Measurements from ENCODE around the gene ST3GAL3. TPM values are rescaled to one million over a fixed set of nuclear protein-coding genes. Genes with fewer than 3 reads are reported as not detected.

ST3GAL3 gene
- total and polyA plus RNA-seq, 2 experiments from 2014 or later = 4.5 to 7.0 TPM

DNA sequence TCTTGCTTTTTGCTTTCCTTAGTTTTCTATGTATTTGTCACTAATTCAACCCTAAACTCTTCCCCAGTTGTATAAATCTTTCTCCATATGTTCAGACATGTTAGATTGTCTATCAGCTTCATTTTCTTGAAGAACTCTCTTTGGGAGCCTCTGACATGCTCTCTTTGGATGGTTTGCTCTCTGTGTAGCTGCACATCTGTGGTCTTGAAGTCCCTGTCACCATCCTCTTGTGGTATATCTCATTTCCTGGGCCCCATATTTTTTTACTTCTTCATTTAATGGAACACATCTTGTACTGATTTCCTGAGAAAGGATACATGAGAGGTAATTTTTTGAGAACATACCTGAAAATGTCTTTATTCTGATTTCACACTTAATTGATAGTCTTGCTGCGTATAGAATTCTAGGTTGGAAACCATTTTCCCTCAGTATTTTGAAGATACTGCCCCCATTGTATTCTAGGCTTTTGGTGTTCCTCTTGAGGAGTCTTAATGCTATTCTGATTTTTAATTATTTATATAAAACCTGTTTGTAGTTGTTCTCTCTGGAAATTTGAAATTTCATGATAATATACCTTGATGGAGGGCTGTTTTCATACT is 72.6 kb downstream of the ST3GAL3 start (continued):
- TF ChIP-seq, protein P1, sequence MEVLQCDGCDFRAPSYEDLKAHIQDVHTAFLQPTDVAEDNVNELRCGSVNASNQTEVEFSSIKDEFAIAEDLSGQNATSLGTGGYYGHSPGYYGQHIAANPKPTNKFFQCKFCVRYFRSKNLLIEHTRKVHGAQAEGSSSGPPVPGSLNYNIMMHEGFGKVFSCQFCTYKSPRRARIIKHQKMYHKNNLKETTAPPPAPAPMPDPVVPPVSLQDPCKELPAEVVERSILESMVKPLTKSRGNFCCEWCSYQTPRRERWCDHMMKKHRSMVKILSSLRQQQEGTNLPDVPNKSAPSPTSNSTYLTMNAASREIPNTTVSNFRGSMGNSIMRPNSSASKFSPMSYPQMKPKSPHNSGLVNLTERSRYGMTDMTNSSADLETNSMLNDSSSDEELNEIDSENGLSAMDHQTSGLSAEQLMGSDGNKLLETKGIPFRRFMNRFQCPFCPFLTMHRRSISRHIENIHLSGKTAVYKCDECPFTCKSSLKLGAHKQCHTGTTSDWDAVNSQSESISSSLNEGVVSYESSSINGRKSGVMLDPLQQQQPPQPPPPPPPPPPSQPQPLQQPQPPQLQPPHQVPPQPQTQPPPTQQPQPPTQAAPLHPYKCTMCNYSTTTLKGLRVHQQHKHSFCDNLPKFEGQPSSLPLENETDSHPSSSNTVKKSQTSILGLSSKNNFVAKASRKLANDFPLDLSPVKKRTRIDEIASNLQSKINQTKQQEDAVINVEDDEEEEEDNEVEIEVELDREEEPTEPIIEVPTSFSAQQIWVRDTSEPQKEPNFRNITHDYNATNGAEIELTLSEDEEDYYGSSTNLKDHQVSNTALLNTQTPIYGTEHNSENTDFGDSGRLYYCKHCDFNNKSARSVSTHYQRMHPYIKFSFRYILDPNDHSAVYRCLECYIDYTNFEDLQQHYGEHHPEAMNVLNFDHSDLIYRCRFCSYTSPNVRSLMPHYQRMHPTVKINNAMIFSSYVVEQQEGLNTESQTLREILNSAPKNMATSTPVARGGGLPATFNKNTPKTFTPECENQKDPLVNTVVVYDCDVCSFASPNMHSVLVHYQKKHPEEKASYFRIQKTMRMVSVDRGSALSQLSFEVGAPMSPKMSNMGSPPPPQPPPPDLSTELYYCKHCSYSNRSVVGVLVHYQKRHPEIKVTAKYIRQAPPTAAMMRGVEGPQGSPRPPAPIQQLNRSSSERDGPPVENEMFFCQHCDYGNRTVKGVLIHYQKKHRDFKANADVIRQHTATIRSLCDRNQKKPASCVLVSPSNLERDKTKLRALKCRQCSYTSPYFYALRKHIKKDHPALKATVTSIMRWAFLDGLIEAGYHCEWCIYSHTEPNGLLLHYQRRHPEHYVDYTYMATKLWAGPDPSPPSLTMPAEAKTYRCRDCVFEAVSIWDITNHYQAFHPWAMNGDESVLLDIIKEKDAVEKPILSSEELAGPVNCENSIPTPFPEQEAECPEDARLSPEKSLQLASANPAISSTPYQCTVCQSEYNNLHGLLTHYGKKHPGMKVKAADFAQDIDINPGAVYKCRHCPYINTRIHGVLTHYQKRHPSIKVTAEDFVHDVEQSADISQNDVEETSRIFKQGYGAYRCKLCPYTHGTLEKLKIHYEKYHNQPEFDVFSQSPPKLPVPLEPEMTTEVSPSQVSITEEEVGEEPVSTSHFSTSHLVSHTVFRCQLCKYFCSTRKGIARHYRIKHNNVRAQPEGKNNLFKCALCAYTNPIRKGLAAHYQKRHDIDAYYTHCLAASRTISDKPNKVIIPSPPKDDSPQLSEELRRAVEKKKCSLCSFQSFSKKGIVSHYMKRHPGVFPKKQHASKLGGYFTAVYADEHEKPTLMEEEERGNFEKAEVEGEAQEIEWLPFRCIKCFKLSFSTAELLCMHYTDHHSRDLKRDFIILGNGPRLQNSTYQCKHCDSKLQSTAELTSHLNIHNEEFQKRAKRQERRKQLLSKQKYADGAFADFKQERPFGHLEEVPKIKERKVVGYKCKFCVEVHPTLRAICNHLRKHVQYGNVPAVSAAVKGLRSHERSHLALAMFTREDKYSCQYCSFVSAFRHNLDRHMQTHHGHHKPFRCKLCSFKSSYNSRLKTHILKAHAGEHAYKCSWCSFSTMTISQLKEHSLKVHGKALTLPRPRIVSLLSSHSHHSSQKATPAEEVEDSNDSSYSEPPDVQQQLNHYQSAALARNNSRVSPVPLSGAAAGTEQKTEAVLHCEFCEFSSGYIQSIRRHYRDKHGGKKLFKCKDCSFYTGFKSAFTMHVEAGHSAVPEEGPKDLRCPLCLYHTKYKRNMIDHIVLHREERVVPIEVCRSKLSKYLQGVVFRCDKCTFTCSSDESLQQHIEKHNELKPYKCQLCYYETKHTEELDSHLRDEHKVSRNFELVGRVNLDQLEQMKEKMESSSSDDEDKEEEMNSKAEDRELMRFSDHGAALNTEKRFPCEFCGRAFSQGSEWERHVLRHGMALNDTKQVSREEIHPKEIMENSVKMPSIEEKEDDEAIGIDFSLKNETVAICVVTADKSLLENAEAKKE (CRISPR knock-in tag; IDR thresholded peaks at IDR 0.05) = no peak
- TF ChIP-seq ZNF331 (CRISPR knock-in tag; IDR thresholded peaks at IDR 0.05; ENCODE audit: low read depth) = no peak
- TF ChIP-seq EZH2phosphoT487 (IDR thresholded peaks at IDR 0.05; ENCODE audit: unreplicated experiment) = no peak
- TF ChIP-seq, protein P2, sequence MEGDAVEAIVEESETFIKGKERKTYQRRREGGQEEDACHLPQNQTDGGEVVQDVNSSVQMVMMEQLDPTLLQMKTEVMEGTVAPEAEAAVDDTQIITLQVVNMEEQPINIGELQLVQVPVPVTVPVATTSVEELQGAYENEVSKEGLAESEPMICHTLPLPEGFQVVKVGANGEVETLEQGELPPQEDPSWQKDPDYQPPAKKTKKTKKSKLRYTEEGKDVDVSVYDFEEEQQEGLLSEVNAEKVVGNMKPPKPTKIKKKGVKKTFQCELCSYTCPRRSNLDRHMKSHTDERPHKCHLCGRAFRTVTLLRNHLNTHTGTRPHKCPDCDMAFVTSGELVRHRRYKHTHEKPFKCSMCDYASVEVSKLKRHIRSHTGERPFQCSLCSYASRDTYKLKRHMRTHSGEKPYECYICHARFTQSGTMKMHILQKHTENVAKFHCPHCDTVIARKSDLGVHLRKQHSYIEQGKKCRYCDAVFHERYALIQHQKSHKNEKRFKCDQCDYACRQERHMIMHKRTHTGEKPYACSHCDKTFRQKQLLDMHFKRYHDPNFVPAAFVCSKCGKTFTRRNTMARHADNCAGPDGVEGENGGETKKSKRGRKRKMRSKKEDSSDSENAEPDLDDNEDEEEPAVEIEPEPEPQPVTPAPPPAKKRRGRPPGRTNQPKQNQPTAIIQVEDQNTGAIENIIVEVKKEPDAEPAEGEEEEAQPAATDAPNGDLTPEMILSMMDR (conservative IDR thresholded peaks at IDR 0.05; ENCODE audit: low read depth in 2 of 2) = no peak

DNA sequence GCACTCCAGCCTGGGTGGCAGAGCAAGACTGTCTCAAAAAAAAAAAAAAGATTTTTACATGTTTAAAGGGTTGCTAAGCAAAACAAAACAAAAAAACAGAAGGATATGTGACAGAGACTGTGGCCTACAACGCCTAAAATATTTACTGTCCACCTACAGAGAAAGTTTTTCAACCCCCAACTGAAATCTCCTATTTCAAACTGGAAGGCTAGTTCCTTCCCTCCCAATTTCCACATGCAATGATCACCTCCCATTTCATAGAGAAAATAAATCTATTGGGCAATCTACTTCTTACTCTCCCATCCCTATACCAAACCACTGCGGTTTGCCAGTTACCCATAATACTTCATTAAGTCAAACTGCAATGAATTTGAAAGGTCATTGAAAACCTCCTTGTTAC is 74.2 kb downstream of the ST3GAL3 start:
- Histone ChIP-seq H4K20me1 (replicated peaks; ENCODE audit: insufficient read depth) (no peaks in the 10 kb centered on the region), H2AFZ (no peak overlapping the region), H3K27ac (ENCODE audit: low read depth) (no peak overlapping the region), H3K36me3 (ENCODE audit: insufficient read depth) (peaks cover 5% of the 10 kb centered on the region; the same call in 1 of the 2 replicates), H3K4me2 (no peak overlapping the region), H3K4me3 (no peak overlapping the region), H3F3A (replicated peaks; ENCODE audit: low read depth) (no peaks in the 10 kb centered on the region), H3K27me3 (ENCODE audit: insufficient read depth) (no peaks in the 10 kb centered on the region), H3K4me1 (ENCODE audit: insufficient read depth) (no peaks in the 10 kb centered on the region; the same call in 1 of the 2 replicates), H3K79me2 (replicated peaks; ENCODE audit: insufficient read depth) (no peaks in the 10 kb centered on the region), H3K9me2 (ENCODE audit: insufficient read depth) (0 out of 2 replicates have a peak, but pooled peaks cover 4% of the 10 kb centered on the region)
- Mint-ChIP-seq H3K36me3 (ENCODE audit: low read depth) (peaks cover 8% of the 10 kb centered on the region; the same call in 2 of the 3 replicates), H3K27ac (no peak overlapping the region), H3K27me3 (ENCODE audit: insufficient read depth, low read depth, poor library complexity) (peaks cover 3% of the 10 kb centered on the region), H3K9me3 (peaks cover 20% of the 10 kb centered on the region; the same call in 2 of the 3 replicates), H3K4me3 (no peak overlapping the region), H3K4me1 (peaks cover 16% of the 10 kb centered on the region)
- TF ChIP-seq NANOG (IDR thresholded peaks at IDR 0.05; ENCODE audit: borderline replicate concordance) (no peak), JUNB (IDR thresholded peaks at IDR 0.05; ENCODE audit: unreplicated experiment) (no peak), ZNF114 (CRISPR knock-in tag; IDR thresholded peaks at IDR 0.05) (no peak)
- DNase-seq (ENCODE audit: low spot score) = no peak
- ATAC-seq = no peak

Measured in GM23338 (cell line).